GM10847 (cell line): Measurements from ENCODE around the gene IQCE.

ENCODE experiments used
- POLR2A ChIP-seq: IDR thresholded peaks from 2 replicates; pipeline ENCODE4 v1.6.1; 2011; ENCODE audit not compliant: insufficient read length; ENCODE audit errors: extremely low read depth

Gene IQCE

DNA sequence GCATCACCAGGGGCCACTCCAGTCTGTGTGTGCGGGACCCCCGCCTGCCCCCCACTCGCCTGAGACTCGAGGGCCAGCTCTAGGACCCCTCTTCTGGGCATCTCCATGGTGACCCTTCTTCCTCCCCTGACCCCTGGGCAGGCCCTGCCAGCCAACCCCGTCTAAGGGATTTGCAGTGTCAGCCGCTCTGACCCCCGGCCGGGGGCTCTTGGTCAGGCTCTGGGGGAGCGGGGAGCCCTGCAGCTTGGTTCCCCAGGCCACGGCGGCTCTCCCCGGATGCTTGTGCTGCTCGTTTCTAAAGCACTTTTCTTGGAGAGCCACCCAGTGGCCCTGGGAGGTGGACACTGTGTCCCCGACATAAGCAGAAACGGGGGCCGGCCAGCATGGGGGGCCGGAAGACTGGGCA lies 78.3 kb downstream of the IQCE start:
- TF ChIP-seq POLR2A = no peak

DNA sequence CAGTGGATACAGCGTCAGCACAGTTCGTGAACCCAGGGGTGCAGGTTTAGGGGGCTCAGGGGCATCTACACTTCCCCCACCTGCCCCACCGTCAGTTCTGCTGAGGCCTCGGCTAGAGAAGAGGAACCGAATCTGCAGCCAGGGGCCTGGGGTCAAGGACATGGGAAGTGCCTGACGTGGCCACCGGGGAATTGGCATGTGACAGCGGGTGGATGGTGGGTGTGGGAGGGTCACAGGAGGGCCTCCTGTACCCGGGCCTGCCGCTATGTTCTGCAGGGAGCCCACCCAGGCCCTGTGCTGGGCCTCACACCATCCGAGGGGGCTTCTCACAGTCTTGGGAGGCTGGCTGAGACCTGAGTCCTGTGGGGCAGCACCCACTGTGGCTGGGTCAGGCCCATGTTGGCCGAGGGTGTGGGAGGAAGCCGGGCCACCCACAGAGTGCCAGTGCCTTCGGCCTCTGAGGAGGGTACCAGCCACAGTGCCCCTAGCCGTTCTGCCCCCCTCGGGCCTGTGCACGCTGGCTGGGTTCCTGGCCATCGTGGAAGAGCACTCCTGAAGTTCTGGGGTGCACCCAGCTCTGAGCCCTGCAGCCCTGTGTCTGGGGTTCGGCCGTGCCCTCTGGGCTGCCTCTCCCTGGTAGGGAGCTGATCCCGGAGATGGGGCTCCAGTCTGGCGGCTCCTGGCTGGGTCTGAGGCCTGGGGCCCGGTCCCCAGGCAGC lies 78.9 kb downstream of the IQCE start:
- no peak for TF ChIP-seq POLR2A

GRCh38 chr7:2638224-2638991 lies 79.6 kb downstream of the IQCE start:
- no peak for TF ChIP-seq POLR2A

GRCh38 chr7:2639181-2639681 lies 80.5 kb downstream of the IQCE start:
- no peak for TF ChIP-seq POLR2A

DNA sequence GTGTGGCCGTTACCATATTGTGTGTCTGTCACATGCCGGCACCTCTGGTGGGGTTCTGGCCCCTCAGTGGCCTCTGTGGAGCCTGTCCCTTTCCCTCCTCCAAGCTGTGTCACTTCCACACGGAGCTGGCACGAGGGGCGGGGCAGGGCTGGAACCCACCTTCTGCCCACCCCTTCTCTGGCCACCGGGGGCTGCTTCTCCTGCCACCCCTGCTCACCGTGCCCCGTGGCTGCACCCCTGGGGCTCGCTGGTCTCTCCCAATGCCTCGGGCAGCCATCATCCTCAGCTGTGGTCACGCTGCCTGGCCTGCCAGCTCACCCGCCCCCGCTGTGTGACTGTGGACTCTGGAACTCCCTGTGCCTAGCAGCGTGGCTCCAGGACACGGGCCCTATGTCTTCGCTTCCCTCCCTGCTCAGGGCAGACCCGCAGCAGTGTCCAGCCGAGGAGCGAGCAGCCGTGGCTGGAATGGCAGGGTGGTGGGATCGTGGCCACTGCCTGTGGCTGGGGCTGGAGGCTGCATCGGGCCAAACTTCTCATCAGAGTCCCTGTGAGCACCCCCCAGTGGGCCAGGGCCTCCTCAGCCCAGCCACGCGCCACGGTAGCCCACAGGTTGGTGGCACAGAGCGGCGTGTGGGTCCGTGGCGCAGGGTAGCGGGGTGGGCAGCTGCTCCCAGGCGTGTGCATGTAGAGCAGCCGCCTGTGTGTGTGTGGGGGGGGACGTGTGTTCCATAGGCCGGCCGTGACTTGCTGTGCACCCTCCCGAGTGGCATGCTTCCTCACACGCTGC lies 81.1 kb downstream of the IQCE start:
- TF ChIP-seq POLR2A = no peak

DNA sequence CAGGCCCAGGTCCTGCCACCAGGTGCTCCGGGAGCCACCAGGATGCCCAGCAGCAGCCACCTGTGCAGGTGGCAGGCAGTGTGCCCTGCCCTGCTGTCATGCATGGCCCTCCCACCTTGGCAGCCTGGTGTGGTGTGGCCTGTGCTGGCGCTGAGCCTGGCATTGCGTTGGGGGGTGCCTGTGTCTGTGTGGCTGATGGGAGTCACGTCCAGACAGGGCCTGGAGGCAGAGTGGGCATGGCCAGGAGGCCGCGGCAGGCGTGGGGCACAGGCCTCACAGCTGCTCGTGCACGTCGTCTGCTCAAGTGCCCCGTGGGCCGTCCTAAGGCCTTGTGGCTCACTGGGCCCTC lies 81.7 kb downstream of the IQCE start:
- TF ChIP-seq POLR2A = no peak

GRCh38 chr7:2640846-2641316 lies 82.1 kb downstream of the IQCE start:
- TF ChIP-seq POLR2A = no peak

DNA sequence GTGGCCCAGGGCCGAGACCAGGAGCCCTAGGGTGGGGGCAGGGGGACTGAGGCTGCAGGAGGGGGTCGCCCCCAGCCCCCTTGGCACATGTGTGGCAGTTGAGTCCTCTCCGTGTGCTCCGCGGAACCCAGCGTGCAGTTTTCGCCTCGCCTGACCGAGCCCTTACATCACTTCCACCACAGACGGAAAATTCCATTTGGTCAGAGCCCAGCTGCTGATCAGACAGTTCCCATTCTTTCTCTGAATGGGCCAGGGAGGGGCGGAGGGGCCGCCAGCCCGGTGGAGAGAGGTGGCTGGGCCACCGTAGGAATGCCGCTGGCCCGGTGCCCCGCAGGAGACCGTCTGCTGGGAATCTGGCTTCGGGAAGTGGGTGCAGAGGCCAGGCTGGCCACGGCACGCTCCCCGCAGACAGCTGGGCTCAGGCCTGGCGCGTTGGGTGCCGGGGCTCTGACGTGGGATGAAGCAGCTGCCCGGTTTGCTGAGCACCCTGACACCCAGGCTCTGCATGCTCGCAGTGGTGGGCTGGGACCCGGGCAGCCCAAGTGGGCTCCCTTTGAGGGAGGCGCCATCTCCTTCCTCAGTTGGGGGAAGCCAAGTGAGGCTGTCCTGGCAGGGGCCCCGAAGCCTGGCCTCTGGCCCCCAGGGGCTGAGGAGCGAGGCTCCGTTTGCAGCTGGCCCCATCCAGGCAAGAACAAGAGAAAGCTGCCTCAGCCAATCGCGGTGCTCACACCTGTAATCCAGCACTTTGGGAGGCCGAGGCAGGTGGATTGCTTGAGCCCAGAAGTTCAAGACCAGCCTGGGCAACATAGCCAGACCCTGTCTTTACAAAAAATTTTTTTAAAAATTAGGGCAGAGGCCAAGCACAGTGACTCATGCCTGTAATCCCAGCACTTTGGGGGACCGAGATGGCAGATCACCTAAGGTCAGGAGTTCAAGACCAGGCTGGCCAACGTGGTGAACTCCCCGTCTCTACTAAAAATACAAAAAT lies 82.9 kb downstream of the IQCE start:
- no peak for TF ChIP-seq POLR2A

- TF ChIP-seq POLR2A = no peak
Measured at GRCh38 chr7:2643386-2644219, 84.8 kb downstream of the IQCE start.

DNA sequence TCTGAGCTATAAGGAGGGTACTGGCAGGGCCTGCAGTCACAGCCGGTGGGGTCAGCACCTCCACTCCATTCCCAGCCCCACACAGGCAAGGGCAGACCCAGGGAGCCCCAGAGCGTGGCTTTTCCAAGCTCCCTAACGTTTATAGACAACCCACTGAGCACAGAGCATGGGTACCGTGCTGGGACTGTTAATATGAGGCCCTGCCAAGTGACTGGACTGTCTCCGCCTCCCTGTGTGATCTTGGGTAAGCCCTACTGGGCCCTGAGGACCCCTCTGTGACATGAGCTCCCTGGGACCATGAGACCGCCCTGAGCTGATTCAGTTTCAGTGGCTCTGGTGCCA lies 85.4 kb downstream of the IQCE start:
- TF ChIP-seq POLR2A = no peak

- no peak for TF ChIP-seq POLR2A
Measured at GRCh38 chr7:2644562-2645273, 85.9 kb downstream of the IQCE start.

DNA sequence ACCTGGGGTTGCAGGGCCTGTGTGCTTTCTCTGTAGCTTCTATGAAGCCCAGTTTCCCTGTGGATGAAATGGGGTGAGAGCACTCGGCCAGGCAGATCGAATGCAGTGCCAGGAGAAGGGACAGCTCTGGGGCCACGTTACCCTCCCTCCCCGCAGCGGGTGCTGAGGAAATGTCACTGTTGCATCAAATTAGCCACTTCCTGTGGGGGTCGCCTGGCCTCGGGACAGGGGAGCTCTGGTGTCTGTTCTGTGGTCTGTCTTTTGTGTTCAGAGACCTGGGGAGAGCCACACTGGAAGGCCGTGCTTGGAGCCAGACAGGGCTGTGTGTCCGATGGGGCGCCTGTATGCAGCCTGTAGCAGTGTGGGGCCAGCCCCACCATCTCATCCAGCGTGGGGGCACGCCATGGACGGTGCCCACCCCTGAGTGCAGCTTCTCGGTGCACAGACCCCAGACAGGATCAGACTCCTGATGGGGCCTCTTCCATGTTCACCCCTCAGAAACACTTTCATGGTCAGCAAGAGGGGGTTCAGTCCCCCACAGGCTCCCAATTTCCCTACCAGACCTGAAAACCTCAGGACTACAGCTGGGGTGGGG lies 86.6 kb downstream of the IQCE start:
- no peak for TF ChIP-seq POLR2A

DNA sequence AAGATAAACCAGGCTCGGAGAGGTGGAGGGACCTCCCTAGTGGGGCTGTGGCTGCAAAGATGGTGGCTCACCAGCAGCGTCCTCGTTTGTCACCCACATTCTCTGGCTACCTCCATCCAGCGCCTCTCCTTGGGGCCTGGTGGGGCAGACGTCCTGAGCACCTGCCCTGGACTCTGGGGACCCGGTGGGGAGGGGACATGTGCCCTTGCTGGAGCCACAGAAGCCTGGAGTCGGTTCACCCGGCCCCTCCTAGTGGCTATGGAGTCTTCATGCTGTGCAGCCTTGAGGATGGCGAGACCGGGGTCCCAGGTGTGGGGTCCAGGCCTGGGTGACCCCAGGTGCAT lies 87.5 kb downstream of the IQCE start:
- TF ChIP-seq POLR2A = no peak
